Measurements from ENCODE around the gene TUG1.

- TF ChIP-seq POLR2AphosphoS5 (IDR thresholded peaks at IDR 0.05; ENCODE audit: low read depth, low read length) (no peak), SPI1 (IDR thresholded peaks at IDR 0.05; ENCODE audit: low read depth, low read length) (peak; percentile 90)
Observed at GRCh38 chr22:30994960-30995359, 25.9 kb downstream of the TUG1 start.

All from GM12891 (cell line).